HG03575 (cell line): Measurements from ENCODE around the gene AQP4.

Experiments used
- ATAC-seq: cut with Tn5 transposase; IDR thresholded peaks from one replicate; pipeline ENCODE4 v1.9.1; 2021; ENCODE audit not compliant: unreplicated experiment, insufficient number of reproducible peaks, low FRiP score; ENCODE audit errors: extremely low read depth

AQP4 gene

GRCh38 chr18:26865557-26865956, at the start of gene AQP4:
TSS of gene AQP4 (minus strand) at chr18:26865707. CDS start at chr18:26865689, 18 bp downstream.
- no peak for ATAC-seq

- no peak for ATAC-seq
Measured at GRCh38 chr18:26911840-26912239, 46.3 kb upstream of the AQP4 start.

- ATAC-seq, result no peak
Measured at GRCh38 chr18:26909599-26910290, 44.2 kb upstream of the AQP4 start.

GRCh38 chr18:26908906-26909305, 43.4 kb upstream of the AQP4 start:
- no peak for ATAC-seq

GRCh38 chr18:26902291-26902690, 36.8 kb upstream of the AQP4 start:
- no peak for ATAC-seq

- no peak for ATAC-seq
Measured at GRCh38 chr18:26901020-26901419, 35.5 kb upstream of the AQP4 start.

- ATAC-seq, result no peak
Measured at GRCh38 chr18:26894426-26894825, 28.9 kb upstream of the AQP4 start.

GRCh38 chr18:26893996-26894395, 28.5 kb upstream of the AQP4 start:
- no peak for ATAC-seq

- no peak for ATAC-seq
Measured at GRCh38 chr18:26888259-26888658, 22.8 kb upstream of the AQP4 start.

- ATAC-seq, result no peak
Measured at GRCh38 chr18:26875040-26875654, 9.6 kb upstream of the AQP4 start.

- no peak for ATAC-seq
Measured at GRCh38 chr18:26874283-26874682, 8.8 kb upstream of the AQP4 start.

- no peak for ATAC-seq
Measured at GRCh38 chr18:26869640-26870039, 4.1 kb upstream of the AQP4 start.

GRCh38 chr18:26868968-26869586, 3.6 kb upstream of the AQP4 start:
- ATAC-seq, result no peak

- no peak for ATAC-seq
Measured at GRCh38 chr18:26867471-26867870, 2.0 kb upstream of the AQP4 start.

- ATAC-seq, result no peak
Measured at GRCh38 chr18:26864658-26865057, 849 bp downstream of the AQP4 start.

- ATAC-seq, result no peak
Measured at GRCh38 chr18:26863921-26864497, 1.5 kb downstream of the AQP4 start.

GRCh38 chr18:26863122-26863879, 2.2 kb downstream of the AQP4 start:
- no peak for ATAC-seq

GRCh38 chr18:26862084-26862483, 3.4 kb downstream of the AQP4 start:
- ATAC-seq, result no peak

- ATAC-seq, result no peak
Measured at GRCh38 chr18:26854292-26854881, 11.1 kb downstream of the AQP4 start.
